Large intestine (tissue), 3 donors: ENCODE results near the gene MVD. TPM values are rescaled to one million over a fixed set of nuclear protein-coding genes. Genes with fewer than 3 reads are reported as not detected.

ENCODE experiments used
- DNase-seq, 2 donors: peaks; one replicate each; pipeline versions ENCODE4 v3.0.0 to v3.0.0-alpha.2; 2013
- H3K27ac ChIP-seq: one replicate; pipeline ENCODE4 v1.5.1; 2013; ENCODE audit warnings: low read length
- H3K27me3 ChIP-seq: 2 replicates; pipeline ENCODE4 v1.6.1; 2013; ENCODE audit warnings: low read length; ENCODE audit not compliant: control insufficient read depth, insufficient read depth
- H3K36me3 ChIP-seq: 2 replicates; pipeline ENCODE4 v1.6.1; 2013; ENCODE audit warnings: low read length; ENCODE audit not compliant: control insufficient read depth, insufficient read depth
- H3K4me1 ChIP-seq: one replicate; pipeline ENCODE4 v1.6.1; 2013; ENCODE audit warnings: low read length; ENCODE audit not compliant: control insufficient read depth, insufficient read depth
- H3K4me3 ChIP-seq: one replicate; pipeline ENCODE4 v1.5.1; 2013; ENCODE audit warnings: low read length
- H3K9me3 ChIP-seq: one replicate; pipeline ENCODE4 v1.6.1; 2013; ENCODE audit warnings: mild to moderate bottlenecking, low read depth, low read length, moderate library complexity; ENCODE audit not compliant: control insufficient read depth
- WGBS: methylation state at CpG from one replicate; pipeline ENCODE4 v1.1.5; 2013; ENCODE audit warnings: low lambda C conversion rate; ENCODE audit not compliant: insufficient coverage; 5-methylcytosine and 5-hydroxymethylcytosine counted together
- polyA plus RNA-seq: library from polyadenylated mRNA; unstranded; fragments of 120-200 nt; gene quantifications from one replicate; pipeline ENCODE4 v1.2.1, GENCODE V29; 2013

The MVD gene
- polyA plus RNA-seq, 1 donor = 41.0 TPM

- no peaks in the 10 kb centered on the region for H3K27me3 ChIP-seq
- H3K9me3 ChIP-seq = no peaks in the 10 kb centered on the region
- DNase-seq = no peak
- WGBS = no CpG with 5 or more reads among the region's 47 CpGs
- H3K4me3 ChIP-seq = no peak overlapping the region
- H3K36me3 ChIP-seq = peaks cover 35% of the 10 kb centered on the region
- no peaks in the 10 kb centered on the region for H3K4me1 ChIP-seq
- H3K27ac ChIP-seq = no peak overlapping the region
Measured at GRCh38 chr16:88697116-88697830, 34.4 kb upstream of the MVD start.

GRCh38 chr16:88696441-88696840 lies 33.5 kb upstream of the MVD start:
- H3K27ac ChIP-seq = no peak overlapping the region
- no peaks in the 10 kb centered on the region for H3K4me1 ChIP-seq
- no peak for DNase-seq
- H3K36me3 ChIP-seq = peaks cover 35% of the 10 kb centered on the region
- no peak overlapping the region for H3K4me3 ChIP-seq
- no CpG with 5 or more reads among the region's 14 CpGs for WGBS
- H3K9me3 ChIP-seq = no peaks in the 10 kb centered on the region
- no peaks in the 10 kb centered on the region for H3K27me3 ChIP-seq

GRCh38 chr16:88695753-88696152 lies 32.9 kb upstream of the MVD start:
- WGBS = no CpG with 5 or more reads among the region's 7 CpGs
- no peak overlapping the region for H3K27ac ChIP-seq
- no peak overlapping the region for H3K4me3 ChIP-seq
- no peak for DNase-seq
- H3K36me3 ChIP-seq = peaks cover 35% of the 10 kb centered on the region
- no peaks in the 10 kb centered on the region for H3K27me3 ChIP-seq
- H3K4me1 ChIP-seq = no peaks in the 10 kb centered on the region
- no peaks in the 10 kb centered on the region for H3K9me3 ChIP-seq

- no peaks in the 10 kb centered on the region for H3K4me1 ChIP-seq
- H3K36me3 ChIP-seq = peaks cover 31% of the 10 kb centered on the region
- H3K27me3 ChIP-seq = no peaks in the 10 kb centered on the region
- WGBS = no CpG with 5 or more reads among the region's 15 CpGs
- H3K4me3 ChIP-seq = no peak overlapping the region
- no peak for DNase-seq
- no peak overlapping the region for H3K27ac ChIP-seq
- no peaks in the 10 kb centered on the region for H3K9me3 ChIP-seq
Measured at GRCh38 chr16:88695218-88695617, 32.3 kb upstream of the MVD start.

- no peak for DNase-seq
- WGBS = no CpG with 5 or more reads among the region's 37 CpGs
- H3K36me3 ChIP-seq = peaks cover 24% of the 10 kb centered on the region
- no peaks in the 10 kb centered on the region for H3K27me3 ChIP-seq
- no peaks in the 10 kb centered on the region for H3K4me1 ChIP-seq
- no peak overlapping the region for H3K27ac ChIP-seq
- H3K4me3 ChIP-seq = no peak overlapping the region
- H3K9me3 ChIP-seq = no peaks in the 10 kb centered on the region
Measured at GRCh38 chr16:88694221-88695087, 31.6 kb upstream of the MVD start.

- peaks cover 1% of the 10 kb centered on the region for H3K4me1 ChIP-seq
- no peak overlapping the region for H3K4me3 ChIP-seq
- no peaks in the 10 kb centered on the region for H3K9me3 ChIP-seq
- WGBS = no CpG with 5 or more reads among the region's 39 CpGs
- no peak for DNase-seq
- H3K27ac ChIP-seq = no peak overlapping the region
- H3K36me3 ChIP-seq = peaks cover 15% of the 10 kb centered on the region
- no peaks in the 10 kb centered on the region for H3K27me3 ChIP-seq
Measured at GRCh38 chr16:88693420-88694177, 30.7 kb upstream of the MVD start.

- H3K9me3 ChIP-seq = no peaks in the 10 kb centered on the region
- no CpG with 5 or more reads among the region's 10 CpGs for WGBS
- no peaks in the 10 kb centered on the region for H3K27me3 ChIP-seq
- no peak overlapping the region for H3K27ac ChIP-seq
- H3K36me3 ChIP-seq = peaks cover 8% of the 10 kb centered on the region
- peaks cover 7% of the 10 kb centered on the region for H3K4me1 ChIP-seq
- DNase-seq = no peak
- no peak overlapping the region for H3K4me3 ChIP-seq
Measured at GRCh38 chr16:88692861-88693260, 30.0 kb upstream of the MVD start.

GRCh38 chr16:88691924-88692560 lies 29.2 kb upstream of the MVD start:
- Histone ChIP-seq H3K4me3 (no peak overlapping the region), H3K27me3 (peaks cover 2% of the 10 kb centered on the region), H3K27ac (no peak overlapping the region), H3K4me1 (peaks cover 16% of the 10 kb centered on the region), H3K36me3 (peaks cover 2% of the 10 kb centered on the region), H3K9me3 (no peaks in the 10 kb centered on the region)
- no peak for DNase-seq
- WGBS = no CpG with 5 or more reads among the region's 26 CpGs

- Histone ChIP-seq H3K4me1 (peaks cover 21% of the 10 kb centered on the region), H3K27me3 (peaks cover 8% of the 10 kb centered on the region), H3K27ac (no peak overlapping the region), H3K9me3 (no peaks in the 10 kb centered on the region), H3K4me3 (no peak overlapping the region), H3K36me3 (no peaks in the 10 kb centered on the region)
- DNase-seq = no peak
- no CpG with 5 or more reads among the region's 33 CpGs for WGBS
Measured at GRCh38 chr16:88691129-88691813, 28.4 kb upstream of the MVD start.
